Mucosa of descending colon (tissue), 3 donors: ENCODE data around the gene BSCL2. TPM values are rescaled to one million over a fixed set of nuclear protein-coding genes. Genes with fewer than 3 reads are reported as not detected.
"Not testable (repeated sequence)": the region's sequence is repeated elsewhere in the genome, so short reads cannot be mapped to it uniquely, and the experiment has no call there.

Source experiments
- ATAC-seq: fragments of 200-7000 bp; cut with Tn5 transposase; one replicate; pipeline ENCODE4 v1.9.1; 2020; ENCODE audit warnings: mild to moderate bottlenecking, moderate library complexity
- DNase-seq, 3 donors: peaks; one replicate each; pipeline ENCODE4 v3.0.0-alpha.2; 2020
- H3K36me3 ChIP-seq: fragments of 200-600 bp; one replicate; pipeline ENCODE4 v1.8.0; 2021; ENCODE audit warnings: low read depth, mild to moderate bottlenecking
- H3K4me1 ChIP-seq: fragments of 200-600 bp; one replicate; pipeline ENCODE4 v1.8.0; 2021; ENCODE audit warnings: low read depth, mild to moderate bottlenecking
- H3K4me3 ChIP-seq: fragments of 200-600 bp; one replicate; pipeline ENCODE4 v1.8.0; 2021; ENCODE audit warnings: mild to moderate bottlenecking
- H3K9me3 ChIP-seq: fragments of 200-600 bp; one replicate; pipeline ENCODE4 v1.8.0; 2021; ENCODE audit warnings: mild to moderate bottlenecking
- intact Hi-C, 2 donors: fragments of 100-400 bp; cut with DNase I in 1 of 2; cut with micrococcal nuclease in 1 of 2; formaldehyde crosslinking; loops; one replicate each; pipeline versions ENCODE4 v1.11.0 to v1.11.1; 2022; cut with DNase I, micrococcal nuclease
- total RNA-seq, 3 donors: library from RNA; stranded (reverse); fragmentation: NEBNext Ultra II Directional in 2 of 3; extraction: Animal tissue kit (Norgen Biotek cat#: 25700) in 2 of 3; gene quantifications; one replicate each; pipeline versions ENCODE4 v1.2.1 to v1.2.4, GENCODE V29; 2021 to 2023
- TF ChIP-seq, protein P1 (sequence below): fragments of 200-600 bp; IDR thresholded peaks from one replicate; pipeline ENCODE4 v1.8.0; 2022; ENCODE audit warnings: antibody characterized with exemption, mild to moderate bottlenecking
- donor health status: DM: no; HTN: no; CAD: no; lungs with moderate emphysema.
- donor health status: DM: no; HTN: no; CAD: no.
- donor health status: DM: no; HTN: yes; CAD: no.

The BSCL2 gene
- total RNA-seq, 3 donors from 2014 or later = 59.0 to 63.4 (median 61.0) TPM

GRCh38 chr11:62678770-62679696 is 28.2 kb downstream of the BSCL2 start, which contains the start of gene UBXN1:
UBXN1 (minus strand) TSS chr11:62679073; CDS start chr11:62678923, 150 bp downstream.
- Histone ChIP-seq H3K4me1 (peaks cover 19% of the 10 kb centered on the region), H3K36me3 (no peaks in the 10 kb centered on the region), H3K9me3 (no peaks in the 10 kb centered on the region), H3K4me3 (peak within 1 kb of the TSS; percentile 99)
- intact Hi-C loops = no loop called here
- ATAC-seq (peak; percentile 91), DNase-seq (peak; percentile 90 to 94 (median 93))
- TF ChIP-seq, protein P1, sequence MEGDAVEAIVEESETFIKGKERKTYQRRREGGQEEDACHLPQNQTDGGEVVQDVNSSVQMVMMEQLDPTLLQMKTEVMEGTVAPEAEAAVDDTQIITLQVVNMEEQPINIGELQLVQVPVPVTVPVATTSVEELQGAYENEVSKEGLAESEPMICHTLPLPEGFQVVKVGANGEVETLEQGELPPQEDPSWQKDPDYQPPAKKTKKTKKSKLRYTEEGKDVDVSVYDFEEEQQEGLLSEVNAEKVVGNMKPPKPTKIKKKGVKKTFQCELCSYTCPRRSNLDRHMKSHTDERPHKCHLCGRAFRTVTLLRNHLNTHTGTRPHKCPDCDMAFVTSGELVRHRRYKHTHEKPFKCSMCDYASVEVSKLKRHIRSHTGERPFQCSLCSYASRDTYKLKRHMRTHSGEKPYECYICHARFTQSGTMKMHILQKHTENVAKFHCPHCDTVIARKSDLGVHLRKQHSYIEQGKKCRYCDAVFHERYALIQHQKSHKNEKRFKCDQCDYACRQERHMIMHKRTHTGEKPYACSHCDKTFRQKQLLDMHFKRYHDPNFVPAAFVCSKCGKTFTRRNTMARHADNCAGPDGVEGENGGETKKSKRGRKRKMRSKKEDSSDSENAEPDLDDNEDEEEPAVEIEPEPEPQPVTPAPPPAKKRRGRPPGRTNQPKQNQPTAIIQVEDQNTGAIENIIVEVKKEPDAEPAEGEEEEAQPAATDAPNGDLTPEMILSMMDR = no peak

DNA sequence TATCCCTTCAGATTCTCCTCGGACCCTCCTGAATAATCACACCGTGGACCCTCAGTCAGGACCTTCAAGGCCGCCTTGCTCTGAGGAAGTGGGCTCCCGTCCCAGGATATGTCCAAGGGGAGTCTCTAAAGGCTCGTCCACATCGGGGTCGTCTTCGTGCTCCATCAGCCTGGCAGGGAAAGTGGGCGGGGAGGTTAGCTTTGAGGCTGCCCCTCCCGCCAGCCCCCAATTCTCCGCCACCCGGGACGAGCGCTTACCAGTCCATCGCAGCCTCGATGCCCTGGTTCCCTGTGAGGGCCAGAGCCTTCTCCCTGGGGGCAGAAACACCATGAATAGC is 28.8 kb downstream of the BSCL2 start:
- no peak for DNase-seq
- peaks cover 21% of the 10 kb centered on the region for H3K4me1 ChIP-seq
- H3K36me3 ChIP-seq = no peaks in the 10 kb centered on the region
- ATAC-seq = peak; percentile 26
- TF ChIP-seq, protein P1 = no peak
- peak overlapping the region; percentile 99 for H3K4me3 ChIP-seq
- intact Hi-C loops = no loop called here
- no peaks in the 10 kb centered on the region for H3K9me3 ChIP-seq

DNA sequence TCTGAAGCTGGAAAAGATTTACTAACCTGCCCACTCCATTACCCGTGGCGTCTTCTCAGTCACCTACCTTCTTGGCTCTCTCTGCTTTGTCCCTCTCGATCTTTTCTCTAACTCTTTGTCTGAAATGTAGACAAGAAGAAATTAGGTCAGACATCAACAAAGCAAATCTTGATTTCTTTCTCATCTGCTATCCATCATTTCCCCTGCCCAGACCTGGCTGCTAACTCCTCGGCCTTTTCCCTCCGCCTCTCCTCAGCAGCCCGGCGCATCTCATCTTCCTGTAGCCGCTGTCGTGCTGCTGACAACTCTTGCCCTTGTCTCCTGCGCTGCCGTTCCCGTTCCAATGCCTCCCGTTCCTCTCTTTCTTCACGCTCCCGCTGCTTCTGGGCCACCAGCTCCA is 29.5 kb downstream of the BSCL2 start:
- peaks cover 28% of the 10 kb centered on the region for H3K4me1 ChIP-seq
- TF ChIP-seq, protein P1 = no peak
- intact Hi-C loops = no loop called here
- ATAC-seq = no peak
- peak in 1 of 3 donors; percentile 41 for DNase-seq
- H3K9me3 ChIP-seq = no peaks in the 10 kb centered on the region
- no peaks in the 10 kb centered on the region for H3K36me3 ChIP-seq
- H3K4me3 ChIP-seq = no peak overlapping the region

- no peaks in the 10 kb centered on the region for H3K36me3 ChIP-seq
- H3K4me1 ChIP-seq = peaks cover 31% of the 10 kb centered on the region
- TF ChIP-seq, protein P1 = no peak
- no peak for ATAC-seq
- DNase-seq = no peak
- no peaks in the 10 kb centered on the region for H3K9me3 ChIP-seq
- no peak overlapping the region for H3K4me3 ChIP-seq
- intact Hi-C loops = no loop called here
Measured at GRCh38 chr11:62677156-62677555, 30.1 kb downstream of the BSCL2 start.

- Histone ChIP-seq H3K4me1 (peaks cover 31% of the 10 kb centered on the region), H3K36me3 (no peaks in the 10 kb centered on the region), H3K9me3 (no peaks in the 10 kb centered on the region), H3K4me3 (no peak overlapping the region)
- ATAC-seq (no peak), DNase-seq (peak in 1 of 3 donors; percentile 47)
- intact Hi-C loops = no loop called here
- TF ChIP-seq, protein P1 = no peak
Measured at GRCh38 chr11:62676698-62677097, 30.5 kb downstream of the BSCL2 start.

GRCh38 chr11:62675415-62675814 is 31.8 kb downstream of the BSCL2 start:
- H3K9me3 ChIP-seq, intact Hi-C loops, H3K36me3 ChIP-seq, ATAC-seq, H3K4me3 ChIP-seq: not testable (repeated sequence)
- peak in 1 of 3 donors; percentile 16 for DNase-seq
- H3K4me1 ChIP-seq = peaks cover 38% of the 10 kb centered on the region
